Neural progenitor cell (in vitro differentiated cells): Measurements from ENCODE around the gene NME9. TPM values are rescaled to one million over a fixed set of nuclear protein-coding genes. Genes with fewer than 3 reads are reported as not detected.

Experiments used
- DNase-seq: peaks from one replicate; pipeline ENCODE4 v3.0.0-alpha.2; 2016; ENCODE audit warnings: low spot score
- H2AFZ ChIP-seq: fragments of 200-600 bp; sonication (generic); replicated peaks from 2 replicates; pipeline ENCODE4 v1.6.1; 2016; ENCODE audit warnings: antibody characterized with exemption
- H3F3A ChIP-seq: fragments of 200-600 bp; sonication (generic); 2 replicates; pipeline ENCODE4 v1.6.1; 2016; ENCODE audit warnings: antibody characterized with exemption, low read depth
- H3K27ac ChIP-seq: fragments of 200-600 bp; sonication (generic); 2 replicates; pipeline ENCODE4 v1.5.1; 2016; ENCODE audit warnings: mild to moderate bottlenecking
- H3K27me3 ChIP-seq: fragments of 200-600 bp; sonication (generic); 2 replicates; pipeline ENCODE4 v1.6.1; 2016; ENCODE audit warnings: mild to moderate bottlenecking, moderate library complexity
- H3K36me3 ChIP-seq: fragments of 200-600 bp; sonication (generic); 2 replicates; pipeline ENCODE4 v1.5.1; 2016
- H3K4me1 ChIP-seq: fragments of 200-600 bp; sonication (generic); 2 replicates; pipeline ENCODE4 v1.6.1; 2016; ENCODE audit warnings: mixed run types
- H3K4me2 ChIP-seq: fragments of 200-600 bp; sonication (generic); 2 replicates; pipeline ENCODE4 v1.6.1; 2016
- H3K4me3 ChIP-seq: fragments of 200-600 bp; sonication (generic); 2 replicates; pipeline ENCODE4 v1.5.1; 2016
- H3K79me2 ChIP-seq: fragments of 200-600 bp; sonication (generic); 2 replicates; pipeline ENCODE4 v1.6.1; 2016; ENCODE audit warnings: low read depth
- H3K9ac ChIP-seq: fragments of 200-600 bp; sonication (generic); 2 replicates; pipeline ENCODE4 v1.6.1; 2016
- H3K9me3 ChIP-seq: fragments of 200-600 bp; sonication (generic); 2 replicates; pipeline ENCODE4 v1.5.1; 2016; ENCODE audit warnings: low read depth
- H4K20me1 ChIP-seq: fragments of 200-600 bp; sonication (generic); 2 replicates; pipeline ENCODE4 v1.6.1; 2016; ENCODE audit warnings: low read depth
- H3K27ac Mint-ChIP-seq: 3 replicates; pipeline ENCODE4 v1.8.0; 2021; ENCODE audit warnings: mixed read lengths
- H3K27me3 Mint-ChIP-seq: 2 replicates; pipeline ENCODE4 v1.8.0; 2022; ENCODE audit warnings: low read depth, mild to moderate bottlenecking, inconsistent platforms, moderate library complexity, mixed read lengths; ENCODE audit not compliant: insufficient read depth
- H3K36me3 Mint-ChIP-seq: 3 replicates; pipeline ENCODE4 v1.8.0; 2021; ENCODE audit warnings: mixed read lengths
- H3K4me1 Mint-ChIP-seq: 3 replicates; pipeline ENCODE4 v1.8.0; 2021; ENCODE audit warnings: mixed read lengths
- H3K4me3 Mint-ChIP-seq: 3 replicates; pipeline ENCODE4 v1.8.0; 2021; ENCODE audit warnings: mild to moderate bottlenecking, moderate library complexity, mixed read lengths
- H3K9me3 Mint-ChIP-seq: 3 replicates; pipeline ENCODE4 v1.8.0; 2020; ENCODE audit warnings: mixed read lengths
- EZH2 ChIP-seq: fragments of 200-600 bp; sonication (generic); IDR thresholded peaks from 2 replicates; pipeline ENCODE4 v1.6.1; 2017; ENCODE audit warnings: antibody characterized with exemption, mild to moderate bottlenecking, moderate library complexity
- EZH2phosphoT487 ChIP-seq: fragments of 200-600 bp; sonication (generic); IDR thresholded peaks from 2 replicates; pipeline ENCODE4 v1.6.1; 2017; ENCODE audit warnings: antibody characterized with exemption
- total RNA-seq: library from RNA; depleted of rRNA; stranded (reverse); fragments of >200 nt; gene quantifications from 2 replicates; pipeline ENCODE4 v1.2.3, GENCODE V29; 2015; ENCODE audit warnings: low replicate concordance
- TF ChIP-seq, protein P1 (sequence below): fragments of 200-600 bp; sonication (generic); IDR thresholded peaks from 2 replicates; pipeline ENCODE4 v1.5.1; 2017; ENCODE audit warnings: antibody characterized with exemption, mild to moderate bottlenecking

Gene NME9, protein sequence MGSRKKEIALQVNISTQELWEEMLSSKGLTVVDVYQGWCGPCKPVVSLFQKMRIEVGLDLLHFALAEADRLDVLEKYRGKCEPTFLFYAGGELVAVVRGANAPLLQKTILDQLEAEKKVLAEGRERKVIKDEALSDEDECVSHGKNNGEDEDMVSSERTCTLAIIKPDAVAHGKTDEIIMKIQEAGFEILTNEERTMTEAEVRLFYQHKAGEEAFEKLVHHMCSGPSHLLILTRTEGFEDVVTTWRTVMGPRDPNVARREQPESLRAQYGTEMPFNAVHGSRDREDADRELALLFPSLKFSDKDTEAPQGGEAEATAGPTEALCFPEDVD
- 1.1 and 2.2 TPM in 2 replicates for total RNA-seq

DNA sequence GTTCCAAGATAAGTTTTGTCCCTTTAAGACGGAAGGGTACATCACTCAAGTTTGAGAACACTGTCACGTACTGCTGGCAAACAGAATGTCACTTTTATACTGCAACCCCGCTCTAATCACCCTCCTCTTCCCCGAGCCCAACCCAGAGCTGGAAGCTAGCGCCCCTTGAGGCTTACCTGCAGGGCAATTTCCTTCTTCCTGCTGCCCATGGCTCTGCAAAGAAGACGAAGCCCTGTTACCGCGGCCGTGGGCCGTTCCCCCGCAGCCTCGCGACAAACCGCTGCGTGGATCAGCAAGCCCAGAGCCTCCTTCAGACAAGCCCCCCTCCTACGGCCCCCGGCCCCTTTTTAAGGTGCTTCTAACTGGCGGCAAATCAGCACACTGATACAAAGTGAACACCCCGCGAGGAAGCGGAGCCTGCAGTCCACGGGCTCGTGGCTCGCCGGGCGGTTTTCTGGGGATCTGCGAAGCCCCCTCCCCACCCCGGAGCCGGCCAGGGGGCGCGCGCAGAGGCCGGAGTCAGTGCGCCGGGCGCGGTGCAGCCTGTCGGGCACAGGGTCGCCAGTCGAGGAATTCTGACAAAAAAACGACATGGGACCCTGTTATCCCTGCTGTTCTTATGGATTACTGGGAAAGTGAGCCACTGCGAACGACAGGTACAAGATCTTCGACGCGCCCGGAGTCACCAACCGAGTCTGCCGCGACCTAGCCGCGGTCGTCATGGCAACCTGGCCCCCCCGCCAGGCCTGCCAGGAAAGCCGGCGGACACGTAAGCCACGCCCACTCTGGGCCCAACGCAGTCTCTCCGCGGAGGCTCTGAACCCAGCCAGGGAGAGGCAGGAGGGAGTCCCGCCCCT, at the start of gene NME9:
NME9 (minus strand) TSS at position 725 of the 857 bp plus-strand sequence; CDS start at position 209, 516 bp downstream.
- TF ChIP-seq EZH2 (peak; percentile 52), EZH2phosphoT487 (no peak)
- TF ChIP-seq, protein P1, sequence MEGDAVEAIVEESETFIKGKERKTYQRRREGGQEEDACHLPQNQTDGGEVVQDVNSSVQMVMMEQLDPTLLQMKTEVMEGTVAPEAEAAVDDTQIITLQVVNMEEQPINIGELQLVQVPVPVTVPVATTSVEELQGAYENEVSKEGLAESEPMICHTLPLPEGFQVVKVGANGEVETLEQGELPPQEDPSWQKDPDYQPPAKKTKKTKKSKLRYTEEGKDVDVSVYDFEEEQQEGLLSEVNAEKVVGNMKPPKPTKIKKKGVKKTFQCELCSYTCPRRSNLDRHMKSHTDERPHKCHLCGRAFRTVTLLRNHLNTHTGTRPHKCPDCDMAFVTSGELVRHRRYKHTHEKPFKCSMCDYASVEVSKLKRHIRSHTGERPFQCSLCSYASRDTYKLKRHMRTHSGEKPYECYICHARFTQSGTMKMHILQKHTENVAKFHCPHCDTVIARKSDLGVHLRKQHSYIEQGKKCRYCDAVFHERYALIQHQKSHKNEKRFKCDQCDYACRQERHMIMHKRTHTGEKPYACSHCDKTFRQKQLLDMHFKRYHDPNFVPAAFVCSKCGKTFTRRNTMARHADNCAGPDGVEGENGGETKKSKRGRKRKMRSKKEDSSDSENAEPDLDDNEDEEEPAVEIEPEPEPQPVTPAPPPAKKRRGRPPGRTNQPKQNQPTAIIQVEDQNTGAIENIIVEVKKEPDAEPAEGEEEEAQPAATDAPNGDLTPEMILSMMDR, result peak; percentile 65

DNA sequence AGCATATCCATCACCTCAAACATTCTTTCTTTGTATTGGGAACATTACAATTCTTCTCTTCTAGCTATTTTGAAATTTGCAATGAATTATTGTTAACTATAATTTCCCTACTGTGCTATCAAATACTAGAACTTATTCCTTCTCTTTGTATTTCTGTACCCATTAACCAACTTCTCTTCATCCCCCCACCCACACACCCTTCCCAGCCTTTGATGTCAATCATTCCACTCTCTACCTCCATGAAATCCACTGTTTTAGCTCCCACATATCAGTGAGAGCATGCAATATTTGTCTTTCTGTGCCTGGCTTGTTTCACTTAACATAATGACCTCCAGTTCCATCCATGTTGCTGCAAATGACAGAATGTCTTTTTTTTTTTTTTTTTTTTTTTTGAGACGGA, 49.3 kb upstream of the NME9 start:
- no peak overlapping the region for H3K9ac ChIP-seq
- Mint-ChIP-seq H3K9me3 (no peaks in the 10 kb centered on the region), H3K27me3 (no peaks in the 10 kb centered on the region)

More for the DNA sequence above, at the start of gene NME9:
- Histone ChIP-seq H3K9me3 (no peaks in the 10 kb centered on the region), H4K20me1 (no peaks in the 10 kb centered on the region), H3K4me3 (peak within 1 kb of the TSS; percentile 75), H3K27ac (no peak within 1 kb of the TSS), H3K27me3 (no peaks in the 10 kb centered on the region), H3K36me3 (no peaks in the 10 kb centered on the region), H3K4me2 (peak within 1 kb of the TSS; percentile 98), H3K9ac (no peak within 1 kb of the TSS), H3K79me2 (no peaks in the 10 kb centered on the region), H2AFZ (peak within 1 kb of the TSS; percentile 92), H3F3A (no peaks in the 10 kb centered on the region), H3K4me1 (peaks cover 11% of the 10 kb centered on the region)
- no peaks in the 10 kb centered on the region for H3K36me3 Mint-ChIP-seq
- H3K4me3 Mint-ChIP-seq, result peak within 1 kb of the TSS; percentile 95
- H3K9me3 Mint-ChIP-seq, result no peaks in the 10 kb centered on the region
- DNase-seq, result peak; percentile 99
- peaks cover 4% of the 10 kb centered on the region for H3K27me3 Mint-ChIP-seq
- peaks cover 19% of the 10 kb centered on the region for H3K4me1 Mint-ChIP-seq
- H3K27ac Mint-ChIP-seq, result peak within 1 kb of the TSS; percentile 92

DNA sequence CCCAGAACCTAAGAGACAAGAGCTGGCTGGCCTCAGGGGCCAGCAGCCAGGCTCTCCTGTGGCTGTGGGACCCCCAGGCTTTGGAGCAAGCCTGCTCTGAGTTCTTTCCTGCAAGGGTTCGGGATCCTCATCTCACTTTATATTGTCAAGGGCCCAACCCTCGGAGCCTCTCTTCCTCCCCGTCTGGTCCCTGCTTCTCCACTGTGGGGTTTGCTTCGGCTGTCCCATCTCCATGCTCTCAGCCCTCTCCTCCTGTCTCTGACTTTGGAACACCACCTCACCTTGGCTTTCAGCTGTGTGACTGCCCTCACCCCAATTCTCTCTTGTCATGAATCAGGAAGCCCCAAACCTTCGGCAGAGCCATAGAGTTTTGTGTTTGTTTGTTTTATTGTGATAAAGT, 48.7 kb upstream of the NME9 start:
- Mint-ChIP-seq H3K27ac (no peak overlapping the region), H3K4me1 (peaks cover 19% of the 10 kb centered on the region), H3K4me3 (no peak overlapping the region), H3K36me3 (peaks cover 17% of the 10 kb centered on the region), H3K27me3 (no peaks in the 10 kb centered on the region), H3K9me3 (no peaks in the 10 kb centered on the region)
- DNase-seq, result no peak
- Histone ChIP-seq H3K9me3 (no peaks in the 10 kb centered on the region), H4K20me1 (no peaks in the 10 kb centered on the region), H3K4me1 (no peaks in the 10 kb centered on the region), H2AFZ (no peak overlapping the region), H3K36me3 (no peaks in the 10 kb centered on the region), H3K4me3 (no peak overlapping the region), H3K4me2 (no peak overlapping the region), H3K27ac (no peak overlapping the region), H3K79me2 (no peaks in the 10 kb centered on the region), H3K27me3 (no peaks in the 10 kb centered on the region), H3F3A (no peaks in the 10 kb centered on the region), H3K9ac (no peak overlapping the region)
- TF ChIP-seq, protein P1, result no peak
- no peak for TF ChIP-seq EZH2
- TF ChIP-seq EZH2phosphoT487, result no peak

More for the DNA sequence above, 49.3 kb upstream of the NME9 start:
- DNase-seq, result no peak
- Mint-ChIP-seq H3K4me3 (no peak overlapping the region), H3K4me1 (peaks cover 19% of the 10 kb centered on the region), H3K27ac (no peak overlapping the region), H3K36me3 (peaks cover 12% of the 10 kb centered on the region)
- Histone ChIP-seq H3K4me1 (no peaks in the 10 kb centered on the region), H2AFZ (no peak overlapping the region), H3K27me3 (no peaks in the 10 kb centered on the region), H3K9me3 (no peaks in the 10 kb centered on the region), H3K36me3 (no peaks in the 10 kb centered on the region), H3K79me2 (no peaks in the 10 kb centered on the region), H4K20me1 (no peaks in the 10 kb centered on the region), H3F3A (no peaks in the 10 kb centered on the region), H3K4me2 (no peak overlapping the region), H3K27ac (no peak overlapping the region), H3K4me3 (no peak overlapping the region)
- TF ChIP-seq EZH2, result no peak
- no peak for TF ChIP-seq EZH2phosphoT487
- TF ChIP-seq, protein P1, result no peak
